Stimulated activated CD8-positive, alpha-beta memory T cell treated with anti-CD3 and anti-CD28 coated beads, Interleukin-7, amount 100 ng/mL, for 24 hours (primary cell): Measurements from ENCODE around the gene RASGEF1C.

Experiments used
- DNase-seq: peaks from one replicate; pipeline ENCODE4 v3.0.0-alpha.2; 2020; ENCODE audit warnings: low read depth

RASGEF1C gene

DNA sequence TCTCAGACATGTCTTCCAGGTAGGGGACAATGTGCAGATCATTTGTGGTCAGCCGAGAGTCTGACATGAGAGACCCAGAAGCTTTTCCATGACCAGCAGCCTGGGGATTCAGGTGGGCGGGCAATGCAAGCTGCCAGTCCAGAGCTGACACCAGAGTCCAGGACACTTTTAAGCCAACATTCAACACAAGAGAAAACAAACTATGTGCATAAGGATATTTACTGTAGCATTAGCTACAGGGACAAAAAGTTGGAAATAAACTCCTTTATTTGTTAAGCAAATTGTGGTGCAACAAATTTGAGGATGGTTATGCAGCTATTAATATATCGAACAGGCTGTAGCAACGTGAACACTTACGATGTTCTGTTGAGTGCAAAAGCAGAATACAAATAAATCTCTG, 127.5 kb downstream of the RASGEF1C start:
- no peak for DNase-seq

DNA sequence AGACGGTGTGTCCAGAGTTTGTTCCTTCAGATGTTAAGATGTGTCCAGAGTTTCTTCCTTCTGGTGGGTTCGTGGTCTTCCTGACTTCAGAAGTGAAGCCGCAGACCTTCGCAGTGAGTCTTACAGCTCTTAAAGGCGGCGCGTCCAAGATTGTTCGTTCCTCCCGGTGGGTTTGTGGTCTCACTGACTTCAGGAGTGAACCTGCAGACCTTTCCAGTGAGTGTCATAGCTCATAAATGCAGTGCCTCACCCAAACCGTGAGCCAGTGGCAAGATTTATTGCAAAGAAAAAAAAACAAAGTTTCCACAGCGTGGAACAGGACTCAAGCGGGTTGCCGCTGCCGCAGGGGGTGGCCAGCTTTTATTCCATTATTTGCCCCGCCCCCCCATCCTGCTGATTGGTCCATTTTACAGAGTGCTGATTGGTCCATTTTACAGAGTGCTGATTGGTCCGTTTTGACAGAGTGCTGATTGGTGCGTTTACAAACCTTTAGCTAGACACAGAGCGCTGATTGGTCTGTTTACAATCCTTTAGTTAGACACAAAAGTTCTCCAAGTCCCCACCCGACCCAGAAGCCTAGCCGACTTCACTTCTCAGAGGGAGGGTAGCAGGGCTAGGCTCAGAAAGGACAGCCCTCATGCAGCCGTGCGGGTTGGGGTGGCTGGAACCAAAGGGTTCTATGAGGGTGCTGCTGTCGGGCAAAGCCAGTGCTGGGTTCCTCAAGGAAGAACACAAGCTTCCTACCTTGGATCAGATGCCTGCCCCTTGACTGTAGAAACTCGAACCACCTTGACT, 128.3 kb downstream of the RASGEF1C start:
- no peak for DNase-seq

DNA sequence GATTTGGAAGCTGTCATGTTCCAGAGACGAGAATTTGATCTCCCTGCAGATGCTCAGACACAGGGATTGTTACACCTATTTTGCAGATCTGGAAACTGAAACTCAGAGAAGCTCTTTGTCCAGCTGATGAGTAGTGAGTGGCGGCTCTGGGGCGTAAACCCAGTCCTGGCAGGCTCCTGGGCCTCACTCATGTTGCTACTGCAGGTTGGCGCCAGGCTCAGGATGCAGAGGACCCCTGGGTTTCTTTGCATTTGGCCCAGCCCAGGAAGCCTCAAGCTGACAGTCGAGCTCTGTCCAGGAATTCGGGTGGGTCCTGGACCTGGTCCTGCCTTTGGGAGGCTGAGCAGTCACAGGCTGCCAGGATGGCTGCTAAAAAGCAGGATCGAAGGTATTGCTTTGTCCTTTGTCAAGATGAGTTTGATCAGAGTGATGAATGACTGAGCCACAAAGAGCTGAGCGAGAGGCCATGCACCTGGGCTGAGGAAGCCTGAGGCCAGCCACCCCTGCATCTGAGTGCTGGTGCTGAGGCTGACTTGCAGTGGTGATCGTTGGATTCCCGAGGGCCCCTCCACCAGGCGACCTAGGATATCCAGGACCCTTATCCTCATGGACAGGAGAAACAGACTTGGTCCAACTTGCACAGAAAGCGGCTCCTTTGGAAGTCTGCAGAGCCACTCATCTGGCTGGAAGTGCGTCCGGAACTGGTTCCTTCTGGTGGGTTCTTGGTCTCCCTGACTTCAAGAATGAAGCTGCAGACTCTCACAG, 129.1 kb downstream of the RASGEF1C start:
- DNase-seq: no peak

DNA sequence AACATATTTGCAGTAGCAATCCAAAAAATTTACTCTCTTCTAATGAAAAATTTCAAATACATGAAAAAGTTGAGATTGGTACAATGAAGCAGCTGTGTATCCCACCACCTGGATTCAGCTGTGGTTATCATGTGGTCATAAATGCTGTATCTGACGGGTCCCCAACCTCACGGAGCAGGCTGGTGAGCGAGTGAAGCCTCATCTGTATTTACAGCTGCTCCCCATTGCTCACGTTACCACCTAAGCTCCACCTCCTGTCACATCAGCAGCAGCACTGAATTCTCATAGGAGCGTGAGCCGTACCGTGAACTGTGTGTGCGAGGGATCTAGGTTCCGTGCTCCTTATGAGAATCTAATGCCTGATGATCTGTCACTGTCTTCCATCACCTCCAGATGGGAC, 130.7 kb downstream of the RASGEF1C start:
- DNase-seq: no peak

DNA sequence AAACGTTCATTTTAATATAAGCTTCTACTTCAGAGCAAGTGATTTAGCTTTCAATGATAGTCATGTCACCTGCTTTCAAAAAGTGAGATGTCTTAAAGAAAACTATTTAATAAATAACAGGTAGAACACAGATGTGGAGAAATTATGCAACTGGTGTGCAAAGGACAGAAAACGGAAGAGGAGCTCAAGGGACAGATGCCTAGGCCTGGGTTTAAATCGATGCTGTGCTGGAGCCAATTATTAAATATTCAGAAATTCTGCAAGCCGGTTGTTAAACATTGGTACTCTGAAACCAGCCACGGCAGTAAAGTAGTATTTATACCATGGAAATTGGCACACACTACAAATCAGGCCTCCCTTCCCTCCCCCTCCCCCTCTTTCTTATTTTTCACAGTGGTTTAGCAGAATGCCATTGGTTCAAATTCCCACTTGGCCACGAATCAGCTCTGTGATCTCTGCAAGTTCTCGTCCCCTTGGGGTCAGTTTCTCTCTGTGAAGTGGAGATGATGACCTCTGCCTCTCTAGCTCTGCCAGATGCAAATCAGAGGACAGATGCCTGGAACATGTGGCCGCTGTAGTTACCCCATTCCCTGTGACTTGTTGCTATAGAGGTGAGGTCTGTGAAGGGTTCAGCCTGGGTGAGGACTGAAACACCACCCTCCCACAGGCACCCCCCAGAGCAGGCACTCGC, 131.3 kb downstream of the RASGEF1C start:
- no peak for DNase-seq

DNA sequence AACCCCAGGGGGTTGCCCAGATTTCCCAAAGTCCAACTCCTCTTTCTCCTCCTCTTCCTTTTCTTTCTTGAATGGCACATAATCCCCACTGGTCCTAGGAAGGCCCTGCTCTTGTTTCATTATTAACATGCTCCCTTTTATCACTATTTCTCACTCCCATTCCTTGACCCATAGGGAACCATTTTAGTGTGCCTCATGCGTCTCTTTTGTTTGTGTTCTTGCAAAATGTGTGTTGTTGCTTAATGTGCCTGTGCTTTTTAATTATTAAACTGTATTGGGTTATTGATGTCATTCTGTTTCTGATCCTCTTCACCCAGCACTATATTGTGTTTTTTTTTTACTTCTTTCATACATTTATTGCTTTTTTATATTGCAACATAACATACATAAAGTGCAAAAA, 133.3 kb downstream of the RASGEF1C start:
- DNase-seq: no peak

DNA sequence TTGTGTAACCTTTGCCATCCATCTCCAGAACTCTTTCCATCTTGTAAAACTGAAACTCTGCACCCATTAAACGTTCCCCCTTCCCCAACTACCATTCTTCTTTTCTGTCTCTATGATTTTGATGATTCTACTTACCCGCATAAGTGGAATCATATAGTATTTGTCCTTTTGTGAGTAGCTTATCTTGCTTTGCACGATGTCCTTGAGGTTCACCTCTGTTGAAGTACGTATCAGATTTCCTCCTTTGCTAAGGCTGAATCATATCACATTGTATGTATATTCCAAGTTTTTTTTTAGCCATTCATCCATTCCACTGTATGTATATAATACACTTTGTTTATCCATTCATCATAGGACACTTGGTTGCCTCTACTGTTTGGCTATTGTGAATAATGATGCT, 134.5 kb downstream of the RASGEF1C start:
- DNase-seq: no peak

DNA sequence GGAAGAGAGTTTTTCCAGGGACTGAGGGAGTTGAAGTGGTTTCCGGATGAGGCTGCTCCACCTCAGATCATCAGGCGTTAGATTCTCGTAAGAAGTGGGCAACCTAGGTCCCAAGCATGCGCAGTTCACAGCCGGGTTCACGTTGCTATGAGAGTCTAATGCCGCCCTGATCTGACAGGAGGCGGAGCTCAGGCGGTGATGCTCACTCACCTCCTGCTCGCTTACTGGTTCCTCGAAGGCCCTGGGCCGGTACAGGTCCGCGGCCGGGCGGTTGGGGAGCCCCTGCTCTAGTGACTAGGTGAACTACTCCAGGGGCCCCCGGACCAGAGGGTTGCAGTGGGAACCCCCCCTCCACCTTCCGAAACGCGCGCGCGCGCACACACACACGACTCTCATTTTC, 136.5 kb downstream of the RASGEF1C start:
- DNase-seq: no peak

DNA sequence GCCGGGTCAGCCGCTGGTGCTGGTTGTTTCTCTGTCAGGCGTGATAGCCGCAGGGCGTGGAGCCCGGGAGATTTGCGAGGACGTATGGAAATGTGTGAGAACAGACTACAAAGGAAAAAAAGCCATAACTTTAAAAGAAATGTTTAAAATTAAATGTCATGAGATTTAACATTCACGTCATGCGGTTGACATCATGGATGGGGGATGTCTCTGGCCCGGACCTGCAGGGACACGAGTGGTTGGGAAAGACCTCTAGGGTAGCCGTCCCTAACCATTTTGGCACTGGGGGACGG, 136.8 kb downstream of the RASGEF1C start:
- DNase-seq: no peak

DNA sequence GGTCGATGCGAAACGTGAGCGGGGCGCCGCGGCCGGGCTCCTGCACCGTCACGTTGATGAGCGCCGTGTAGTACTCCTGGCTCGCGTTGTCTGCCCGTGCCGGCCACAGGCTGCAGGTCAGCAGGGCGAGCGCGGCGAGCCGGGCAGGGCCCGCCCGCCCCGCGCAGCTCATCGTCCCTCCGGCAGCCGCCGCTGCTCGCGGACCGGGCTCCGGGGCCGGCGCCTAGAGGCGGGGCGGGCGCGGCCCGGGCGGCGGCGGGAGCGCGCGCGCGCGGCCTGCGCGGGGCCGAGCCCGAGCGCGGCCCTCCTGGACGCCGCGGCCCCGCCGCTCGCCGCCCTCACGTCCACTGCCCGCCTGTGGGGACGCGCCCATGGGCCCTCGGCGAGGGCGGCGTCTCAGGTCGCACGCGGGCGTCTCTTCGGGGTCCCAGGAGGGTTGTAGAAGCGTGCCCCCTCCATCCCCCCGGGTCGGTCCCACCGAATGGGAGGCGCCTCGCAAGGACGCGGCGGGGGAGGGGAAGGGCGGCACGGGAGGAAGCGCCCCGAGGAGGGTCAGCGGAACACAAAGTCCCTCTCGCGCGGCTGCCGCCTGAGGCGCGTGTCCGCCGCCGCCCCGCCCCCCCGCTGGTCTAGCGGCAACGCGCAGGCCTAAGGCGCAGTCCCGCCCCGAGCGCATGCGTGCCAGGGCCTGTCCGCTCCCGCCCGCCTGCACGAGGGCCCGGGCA, 137.3 kb downstream of the RASGEF1C start, which contains the start of gene RNF130:
TSS of gene RNF130 (minus strand) at position 229 of the 725 bp plus-strand sequence. CDS start at position 172, 57 bp downstream.
- DNase-seq: peak; percentile 76

DNA sequence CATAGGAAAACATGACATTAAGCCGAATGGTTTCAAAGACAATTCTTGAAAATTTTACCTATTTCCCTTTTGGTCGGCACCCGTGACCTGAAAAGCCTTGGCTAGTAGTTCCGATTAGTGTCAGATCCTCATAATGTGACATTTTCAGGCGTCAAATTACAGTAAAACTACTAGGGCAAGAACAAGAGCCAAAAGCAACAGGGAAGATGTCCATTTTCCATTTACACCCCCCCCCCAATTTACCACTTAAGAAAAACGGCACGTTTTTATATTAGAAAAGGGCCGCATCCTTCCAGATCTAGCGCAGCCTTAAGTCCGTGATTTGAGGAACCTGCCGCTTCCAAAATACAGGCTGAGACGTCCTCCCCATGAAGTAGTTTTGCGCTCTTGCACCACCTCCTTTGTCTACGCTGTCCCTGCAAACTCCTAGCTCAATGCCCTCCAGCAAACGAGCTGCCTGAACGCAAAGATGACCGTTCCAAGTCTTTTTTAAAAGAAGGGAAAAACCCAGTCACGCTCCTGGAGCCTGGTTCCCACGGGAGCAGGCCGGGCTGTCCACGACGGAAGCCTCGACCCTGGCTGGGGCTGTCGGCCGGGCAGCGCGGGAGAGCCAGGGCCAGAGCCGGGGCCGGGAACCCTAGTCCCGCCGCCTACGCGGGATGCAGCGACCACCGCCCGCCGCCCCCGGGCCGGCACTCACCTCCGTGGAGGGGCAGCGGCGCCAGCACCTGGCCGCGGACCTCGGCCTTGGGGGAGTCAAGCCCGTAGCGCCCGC, 138.1 kb downstream of the RASGEF1C start:
- DNase-seq: no peak

DNA sequence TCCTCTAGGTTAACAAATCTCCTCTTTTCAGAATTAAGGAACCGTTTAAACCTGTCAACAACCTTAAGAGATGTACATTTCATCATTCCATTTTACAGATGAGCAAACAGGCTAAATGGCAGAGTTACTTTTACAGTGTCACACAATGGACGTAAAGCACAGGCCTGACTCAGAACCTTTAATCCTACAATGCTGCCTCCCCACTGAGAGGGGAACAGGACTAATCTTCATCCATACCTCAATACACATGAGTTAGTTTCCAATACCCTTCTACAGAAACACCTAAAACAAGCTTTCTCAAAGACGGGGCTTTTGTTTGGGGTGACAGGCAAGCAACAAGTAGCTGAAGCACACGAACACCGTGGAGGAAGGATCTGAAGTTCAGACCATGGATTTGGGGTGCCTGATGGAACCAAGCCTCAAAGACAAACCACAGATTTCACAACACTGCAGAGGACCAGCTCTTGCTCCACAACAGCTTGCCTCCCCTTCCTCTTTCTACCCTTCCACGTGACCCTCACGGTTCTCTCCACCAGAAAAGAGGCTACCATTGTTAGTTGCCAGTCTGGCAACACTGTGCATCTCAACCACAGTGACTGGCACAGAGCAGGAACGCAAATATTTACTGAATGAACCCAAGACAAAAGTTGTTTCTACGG, 139.3 kb downstream of the RASGEF1C start:
- DNase-seq: no peak

DNA sequence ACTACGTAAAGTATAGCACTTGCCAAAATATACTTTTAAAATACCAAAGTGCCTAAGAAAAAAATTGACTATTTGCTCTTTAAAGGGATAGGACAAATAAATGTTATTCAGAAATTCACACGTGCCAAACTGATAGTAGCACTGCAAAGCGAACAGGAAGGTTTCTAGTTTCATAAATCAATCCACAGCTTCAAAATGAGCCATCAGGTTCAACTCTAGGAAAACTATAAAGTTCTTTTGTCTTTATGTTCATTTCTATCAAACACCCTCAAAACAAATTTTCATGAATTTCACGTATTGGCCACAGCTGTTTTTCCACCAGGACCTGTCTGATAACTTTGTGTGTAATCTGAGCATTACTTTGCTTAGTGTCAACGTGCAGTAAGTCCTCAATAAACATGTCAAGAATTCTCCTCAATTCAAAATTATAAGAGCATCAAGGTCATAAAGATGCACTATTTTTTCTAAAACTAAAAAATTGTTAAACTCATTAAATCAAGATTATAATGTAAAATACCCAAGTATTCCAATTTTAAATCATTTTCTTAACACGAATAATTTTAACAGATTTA, 140.4 kb downstream of the RASGEF1C start:
- DNase-seq: no peak

DNA sequence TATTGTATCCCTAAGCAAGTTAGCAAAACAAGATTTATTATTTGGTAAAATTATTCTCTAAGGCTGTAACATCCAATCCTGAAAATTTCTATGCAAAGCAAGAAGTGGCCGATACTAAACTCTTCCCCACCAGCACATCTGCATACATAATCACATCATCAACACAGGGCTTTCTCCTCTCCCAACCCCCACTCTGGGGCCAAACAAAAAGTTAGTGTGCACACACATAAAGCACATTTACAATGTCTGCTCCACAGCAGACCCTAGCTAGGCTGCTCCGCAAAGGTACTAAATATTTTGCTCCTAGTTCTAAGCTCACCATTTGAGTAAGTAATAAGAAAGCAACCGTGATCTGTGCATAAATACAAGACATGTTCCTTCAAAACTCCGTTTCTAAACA, 141.0 kb downstream of the RASGEF1C start:
- DNase-seq: no peak

DNA sequence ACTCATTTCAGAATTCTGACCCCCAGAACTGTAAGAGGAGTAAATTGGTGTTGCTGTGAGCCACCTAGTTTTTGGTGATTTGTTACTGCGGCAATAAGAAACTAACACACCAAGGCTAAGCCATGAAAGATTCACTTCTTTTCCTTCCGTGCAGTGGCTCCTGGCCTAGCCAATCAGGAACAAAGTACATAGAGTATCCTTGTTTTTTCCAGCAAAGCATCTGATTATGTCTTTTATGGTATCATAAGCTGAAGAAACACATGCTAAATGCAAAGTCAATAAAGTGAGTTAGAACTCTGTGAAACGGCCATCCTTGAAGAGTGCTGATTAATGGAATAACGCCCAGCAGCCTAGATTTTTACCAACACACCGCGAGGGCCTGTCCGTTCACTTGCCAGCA, 148.8 kb downstream of the RASGEF1C start:
- DNase-seq: no peak

DNA sequence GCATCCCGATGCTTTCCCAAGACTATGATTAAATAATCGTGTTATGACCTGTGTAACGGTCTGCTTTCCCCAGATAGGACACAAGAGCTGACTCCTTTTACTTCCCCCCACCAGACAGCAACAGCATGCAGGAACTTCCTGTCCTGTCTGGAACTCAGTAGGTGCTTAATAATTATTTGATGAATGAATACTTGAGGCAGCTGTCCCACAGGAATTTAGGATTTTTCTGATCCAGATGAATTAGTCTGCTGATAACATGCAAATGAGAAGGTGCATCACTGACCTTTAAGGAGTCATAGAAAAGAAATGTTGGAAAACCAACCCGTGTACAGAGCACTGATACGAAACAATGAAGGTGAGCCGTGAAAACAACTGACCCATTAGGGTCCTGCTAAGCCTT, 149.7 kb downstream of the RASGEF1C start:
- DNase-seq: no peak

DNA sequence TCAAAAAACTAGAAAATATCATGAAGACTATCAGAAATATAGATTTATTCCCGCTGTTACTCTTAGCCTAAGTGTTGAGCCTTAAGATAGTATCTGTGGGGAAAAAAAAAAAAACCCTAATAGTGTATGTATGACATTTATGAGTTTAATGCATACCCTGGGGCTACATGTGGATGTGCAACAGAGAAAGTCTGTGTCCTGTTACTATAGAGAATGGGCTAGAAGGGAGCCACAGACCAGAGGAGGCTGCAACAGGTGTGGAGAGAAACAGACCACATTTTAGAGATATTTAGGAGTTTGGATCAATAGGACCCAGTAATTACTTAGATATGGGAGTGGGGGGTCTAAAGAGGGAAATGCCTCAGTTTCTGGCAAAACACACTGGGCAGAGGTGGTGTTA, 152.9 kb downstream of the RASGEF1C start:
- DNase-seq: no peak

DNA sequence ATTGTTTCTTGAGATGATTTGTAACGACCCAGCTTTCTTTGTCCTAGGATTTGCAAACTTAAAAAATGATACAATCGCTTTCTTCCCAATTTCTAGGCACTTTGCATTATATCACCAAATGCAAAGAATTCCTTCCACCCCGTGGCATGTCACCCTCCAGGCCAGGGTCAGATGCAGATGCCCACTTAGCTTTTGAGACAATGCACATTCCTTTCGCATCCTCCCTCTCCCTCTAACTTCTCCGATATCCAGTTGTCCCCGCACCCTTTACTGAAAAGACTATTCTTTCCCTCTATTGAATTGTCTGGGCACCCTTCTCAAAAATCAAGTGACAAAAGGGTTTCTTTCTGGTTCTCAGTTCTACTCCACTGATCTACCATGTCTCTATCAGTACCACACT, 154.8 kb downstream of the RASGEF1C start:
- DNase-seq: no peak

DNA sequence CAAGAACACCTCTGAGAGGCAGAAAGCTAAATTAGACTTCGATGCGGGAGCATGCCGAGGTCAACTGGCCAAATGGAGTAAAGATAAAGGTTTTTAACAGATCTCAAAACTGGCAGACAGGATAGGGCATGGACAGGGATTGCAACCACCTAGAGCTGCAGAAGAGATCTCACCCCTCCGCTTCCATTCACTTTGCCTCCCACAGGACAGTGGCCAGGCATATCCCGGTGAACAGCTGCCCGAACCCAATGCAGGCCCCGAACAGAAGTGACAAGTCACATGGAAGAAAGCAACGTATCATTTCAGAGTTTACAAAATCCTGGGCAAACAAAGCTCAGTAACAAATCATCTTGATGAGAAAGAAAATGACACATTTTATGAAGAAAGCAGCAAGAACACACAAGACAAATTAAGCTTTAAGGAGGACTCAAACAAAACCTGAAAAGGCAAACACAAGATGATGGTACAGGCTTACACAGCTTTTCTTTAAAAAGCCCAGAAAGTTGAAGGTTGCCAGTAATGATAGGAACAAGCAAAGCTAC, 155.9 kb downstream of the RASGEF1C start:
- no peak for DNase-seq

DNA sequence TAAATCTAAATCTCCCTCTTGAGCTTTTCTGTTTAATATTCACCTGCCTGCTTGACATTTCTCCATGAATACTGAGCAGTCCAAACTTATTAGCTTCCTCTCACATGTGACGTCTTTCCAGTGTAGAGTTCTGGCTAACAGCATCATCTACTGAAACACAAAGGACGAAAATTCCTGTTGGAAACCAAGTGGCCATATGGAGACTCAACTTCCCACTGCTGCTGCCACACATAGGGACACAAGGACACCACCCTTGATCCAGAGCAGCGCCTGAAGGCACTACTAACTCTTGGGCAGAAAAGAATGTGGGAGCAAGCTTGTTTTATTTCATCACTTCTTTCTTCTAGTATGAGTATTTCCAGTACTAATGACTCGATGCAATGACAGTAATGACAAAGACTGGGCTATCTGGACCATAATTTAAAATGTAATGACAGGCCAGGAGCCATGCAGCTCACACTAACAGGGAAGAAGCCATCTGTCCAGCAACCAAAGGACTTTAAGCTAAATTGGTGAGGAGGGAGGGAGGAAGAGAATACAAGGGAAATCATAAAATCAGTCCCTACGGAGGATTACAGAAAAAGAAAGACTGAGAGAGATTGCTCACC, 156.7 kb downstream of the RASGEF1C start:
- no peak for DNase-seq
